GM12891 (cell line): ENCODE data around the gene POLR1D.

Experiments
- DNase-seq: peaks from one replicate; pipeline ENCODE4 v3.0.0; 2011; ENCODE audit warnings: low spot score; ENCODE audit not compliant: insufficient read length
- FAIRE-seq: peaks from 2 replicates; lab custom pipeline; 2011; peaks lifted over from hg19 to GRCh38; lab: Jason Lieb, UNC
- PAX5 ChIP-seq: IDR thresholded peaks from 2 replicates; pipeline ENCODE4 v1.6.1; 2011; ENCODE audit warnings: low read length, moderate library complexity, mild to moderate bottlenecking; ENCODE audit not compliant: insufficient read depth, severe bottlenecking
- POLR2A ChIP-seq: IDR thresholded peaks from 2 replicates; pipeline ENCODE4 v1.6.1; 2011; ENCODE audit warnings: low read depth, low read length, control low read depth
- POLR2AphosphoS5 ChIP-seq: IDR thresholded peaks from 2 replicates; pipeline ENCODE4 v1.6.1; 2011; ENCODE audit warnings: low read depth, low read length, control low read depth
- POU2F2 ChIP-seq: IDR thresholded peaks from 2 replicates; pipeline ENCODE4 v1.6.1; 2011; ENCODE audit warnings: low read depth, mild to moderate bottlenecking, control low read depth, low read length, moderate library complexity
- SPI1 ChIP-seq: IDR thresholded peaks from 2 replicates; pipeline ENCODE4 v1.6.1; 2011; ENCODE audit warnings: low read depth, low read length, control low read depth
- TAF1 ChIP-seq: IDR thresholded peaks from 2 replicates; pipeline ENCODE4 v1.6.1; 2011; ENCODE audit warnings: low read depth, low read length, control low read depth

Gene POLR1D

GRCh38 chr13:27650312-27650711 is 28.6 kb downstream of the POLR1D start:
- no peak for TF ChIP-seq POU2F2
- no peak for TF ChIP-seq POLR2AphosphoS5
- no peak for TF ChIP-seq POLR2A
- no peak for TF ChIP-seq TAF1
- TF ChIP-seq PAX5 = no peak
- no peak for TF ChIP-seq SPI1
- DNase-seq = no peak
- FAIRE-seq = no peak

- DNase-seq = no peak
- no peak for FAIRE-seq
- no peak for TF ChIP-seq POLR2A
- TF ChIP-seq POLR2AphosphoS5 = no peak
- no peak for TF ChIP-seq POU2F2
- TF ChIP-seq PAX5 = no peak
- TF ChIP-seq TAF1 = no peak
- TF ChIP-seq SPI1 = no peak
Measured at GRCh38 chr13:27654059-27654458, 32.4 kb downstream of the POLR1D start.

DNA sequence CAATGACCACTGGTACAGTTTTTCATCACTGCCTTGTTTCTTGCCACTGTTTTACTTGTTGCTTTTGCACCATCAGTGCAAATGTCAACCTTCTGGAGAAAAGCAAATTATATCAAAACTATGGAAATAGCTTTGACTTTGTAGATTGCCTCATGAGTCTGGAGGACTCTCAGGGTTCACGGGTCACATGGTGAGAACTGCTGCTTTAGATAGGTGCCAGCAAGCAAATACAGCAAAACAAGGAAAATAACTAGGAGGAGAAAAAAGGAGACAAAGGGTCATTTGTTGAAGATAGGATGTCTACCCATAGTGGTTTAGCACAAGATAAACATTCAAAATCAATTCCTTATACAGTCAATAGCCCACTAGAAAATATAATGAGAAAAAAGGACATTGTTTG is 33.1 kb downstream of the POLR1D start:
- no peak for TF ChIP-seq PAX5
- TF ChIP-seq POU2F2 = no peak
- no peak for TF ChIP-seq TAF1
- TF ChIP-seq POLR2AphosphoS5 = no peak
- no peak for TF ChIP-seq POLR2A
- TF ChIP-seq SPI1 = no peak
- FAIRE-seq (no peak), DNase-seq (no peak)

DNA sequence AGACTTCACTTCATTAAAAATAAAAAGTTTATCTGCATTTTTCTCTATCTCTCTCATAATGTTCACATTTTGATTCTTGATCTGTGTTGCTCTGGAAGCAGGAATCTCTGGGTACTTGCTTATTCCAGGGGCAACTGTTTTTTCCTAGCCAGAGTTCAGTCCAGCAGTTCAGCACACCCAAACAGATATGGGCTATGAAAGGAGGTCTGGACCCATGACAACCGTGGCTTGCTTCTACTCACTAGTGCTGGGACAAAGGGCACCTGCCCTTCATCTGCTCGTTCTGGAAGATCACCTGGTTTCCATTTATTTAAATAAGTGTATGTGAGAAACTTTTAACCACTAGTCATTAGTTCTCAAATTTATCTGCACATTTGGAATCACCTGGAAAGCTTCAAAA is 36.0 kb downstream of the POLR1D start:
- DNase-seq (no peak), FAIRE-seq (no peak)
- TF ChIP-seq PAX5 (no peak), POLR2A (no peak), POU2F2 (no peak)

GRCh38 chr13:27658546-27658945 is 36.9 kb downstream of the POLR1D start:
- TF ChIP-seq PAX5 = no peak
- TF ChIP-seq SPI1 = no peak
- TF ChIP-seq TAF1 = no peak
- TF ChIP-seq POLR2A = no peak
- TF ChIP-seq POLR2AphosphoS5 = no peak
- TF ChIP-seq POU2F2 = no peak
- FAIRE-seq = no peak

GRCh38 chr13:27659145-27659865 is 37.6 kb downstream of the POLR1D start:
- DNase-seq (no peak), FAIRE-seq (no peak)

More at GRCh38 chr13:27658546-27658945, 36.9 kb downstream of the POLR1D start:
- no peak for DNase-seq

DNA sequence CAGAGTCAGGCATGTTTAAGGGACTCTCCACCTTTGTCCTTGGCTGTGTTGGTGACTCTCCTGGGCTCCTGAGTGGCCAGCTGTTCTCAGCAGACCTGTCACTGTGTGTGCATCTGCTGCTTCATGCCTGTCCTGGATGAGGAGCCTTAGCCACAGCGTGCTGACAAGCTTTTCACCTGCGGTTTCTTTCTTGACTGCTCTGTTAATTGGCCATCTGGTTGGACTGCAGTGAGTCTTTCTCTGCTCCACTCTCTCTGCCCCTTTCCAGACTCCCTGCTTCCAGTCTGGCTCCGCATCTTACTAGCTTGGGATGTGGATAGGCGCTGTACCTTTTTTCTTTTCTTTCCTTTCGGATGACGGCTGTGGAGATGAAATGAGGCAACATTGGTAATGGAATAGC is 38.8 kb downstream of the POLR1D start:
- TF ChIP-seq POU2F2 (no peak), POLR2A (no peak), POLR2AphosphoS5 (no peak), TAF1 (no peak), SPI1 (no peak), PAX5 (no peak)
- DNase-seq (no peak), FAIRE-seq (no peak)

More at GRCh38 chr13:27659145-27659865, 37.6 kb downstream of the POLR1D start:
- TF ChIP-seq POU2F2 (no peak), POLR2AphosphoS5 (no peak), POLR2A (no peak), TAF1 (no peak), SPI1 (no peak), PAX5 (no peak)

DNA sequence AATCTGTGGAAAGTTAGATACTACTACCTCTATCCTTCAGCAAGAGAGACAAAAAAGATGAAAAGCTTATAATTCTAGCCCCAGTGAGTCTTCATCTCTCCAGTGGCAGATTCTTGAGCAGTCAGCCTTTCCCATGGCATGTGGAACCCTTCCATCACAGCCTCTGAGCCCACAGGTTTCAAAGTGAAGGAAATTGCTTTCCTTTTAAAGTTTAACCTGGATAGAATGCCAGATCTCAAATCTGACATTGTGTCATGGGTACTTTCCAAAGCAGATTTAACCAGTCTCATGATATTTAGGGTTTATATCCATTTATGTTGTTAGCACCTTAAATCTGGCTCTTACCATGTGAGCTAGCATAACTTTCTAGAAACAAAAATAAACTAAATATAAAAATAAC is 39.3 kb downstream of the POLR1D start:
- no peak for FAIRE-seq
- TF ChIP-seq SPI1 (no peak), POU2F2 (no peak), POLR2AphosphoS5 (no peak)
- DNase-seq = no peak

DNA sequence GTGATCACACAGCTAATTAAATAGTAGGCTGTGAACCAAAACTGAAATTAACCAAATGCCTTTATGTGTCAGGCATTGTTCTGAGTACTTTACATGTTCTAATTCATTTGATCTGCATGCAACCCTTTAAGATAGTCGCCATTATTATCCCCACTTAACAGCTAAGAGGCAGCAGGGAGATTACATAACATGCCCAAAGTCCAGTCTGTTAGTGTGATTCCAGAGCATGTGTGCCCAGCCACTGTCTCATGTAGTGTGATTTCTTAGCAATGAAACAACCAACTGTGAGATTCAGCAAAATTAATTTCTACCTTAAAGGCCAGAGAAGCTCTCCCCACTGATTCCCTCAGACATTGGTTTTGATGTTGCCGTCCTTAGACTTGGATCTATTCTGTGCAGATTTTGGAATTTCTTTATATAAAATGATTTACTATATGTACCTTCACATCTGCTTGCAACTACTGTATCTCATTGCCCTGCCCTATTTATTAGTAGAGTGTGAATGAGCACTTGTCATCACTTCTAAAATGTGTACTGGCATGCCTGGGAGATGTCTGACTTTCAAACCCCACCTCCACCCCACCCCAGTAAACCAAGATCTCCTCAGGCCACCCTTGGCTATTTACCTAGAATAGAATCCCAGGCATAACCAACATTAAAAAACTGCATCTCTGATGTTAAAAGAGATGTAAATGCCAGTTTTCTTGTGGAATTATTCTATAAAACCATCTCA is 41.2 kb downstream of the POLR1D start:
- FAIRE-seq (peak; percentile 9), DNase-seq (no peak)
- TF ChIP-seq PAX5 (no peak), POLR2AphosphoS5 (no peak), POLR2A (no peak), POU2F2 (no peak), SPI1 (no peak), TAF1 (no peak)
